WTC11 (cell line): ENCODE measurements around the gene BBS9.

Experiments
- SMAD3 ChIP-seq: sonication (generic); formaldehyde crosslinking; IDR thresholded peaks from 2 replicates; pipeline ENCODE4 v1.8.0; 2022; ENCODE audit warnings: missing genetic modification reagents, mild to moderate bottlenecking, borderline replicate concordance
- SP1 ChIP-seq: sonication (generic); formaldehyde crosslinking; conservative IDR thresholded peaks from 2 replicates; pipeline ENCODE4 v1.8.1; 2022; ENCODE audit warnings: missing genetic modification reagents
- TCF7 ChIP-seq: sonication (generic); formaldehyde crosslinking; IDR thresholded peaks from 2 replicates; pipeline ENCODE4 v1.8.0; 2022; ENCODE audit warnings: mild to moderate bottlenecking, low read depth, missing genetic modification reagents, moderate library complexity
- TF ChIP-seq, protein P1 (sequence below): fragments of 200-600 bp; IDR thresholded peaks from 2 replicates; pipeline ENCODE4 v1.8.0; 2022; ENCODE audit warnings: antibody characterized with exemption
- TF ChIP-seq, protein P2 (sequence below): sonication (generic); formaldehyde crosslinking; IDR thresholded peaks from 2 replicates; pipeline ENCODE4 v1.8.1; 2022; ENCODE audit warnings: missing genetic modification reagents, borderline replicate concordance
- TF ChIP-seq, protein P3 (sequence below): sonication (generic); formaldehyde crosslinking; IDR thresholded peaks from 2 replicates; pipeline ENCODE4 v1.8.0; 2022; ENCODE audit warnings: mild to moderate bottlenecking, missing genetic modification reagents

DNA sequence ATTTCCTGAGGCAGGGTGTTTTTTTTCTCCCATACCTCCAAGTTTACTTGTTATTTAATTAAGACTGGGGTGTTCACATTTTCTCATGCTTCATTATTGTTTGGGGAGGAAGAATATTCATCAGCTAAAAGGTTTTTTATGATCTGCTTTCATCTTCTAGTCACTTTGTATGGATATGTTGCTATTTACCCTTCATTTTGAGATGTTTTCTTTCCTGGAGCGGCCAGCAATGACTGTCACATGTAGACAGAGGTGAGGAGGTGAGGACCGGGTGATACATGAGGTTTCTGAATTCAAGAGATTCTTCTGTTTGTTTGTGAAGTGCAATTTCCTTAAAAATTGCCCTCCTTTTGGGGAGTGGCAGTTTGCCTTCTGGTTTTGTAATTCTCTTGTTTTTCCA, 514.2 kb downstream of the BBS9 start:
- TF ChIP-seq, protein P1, sequence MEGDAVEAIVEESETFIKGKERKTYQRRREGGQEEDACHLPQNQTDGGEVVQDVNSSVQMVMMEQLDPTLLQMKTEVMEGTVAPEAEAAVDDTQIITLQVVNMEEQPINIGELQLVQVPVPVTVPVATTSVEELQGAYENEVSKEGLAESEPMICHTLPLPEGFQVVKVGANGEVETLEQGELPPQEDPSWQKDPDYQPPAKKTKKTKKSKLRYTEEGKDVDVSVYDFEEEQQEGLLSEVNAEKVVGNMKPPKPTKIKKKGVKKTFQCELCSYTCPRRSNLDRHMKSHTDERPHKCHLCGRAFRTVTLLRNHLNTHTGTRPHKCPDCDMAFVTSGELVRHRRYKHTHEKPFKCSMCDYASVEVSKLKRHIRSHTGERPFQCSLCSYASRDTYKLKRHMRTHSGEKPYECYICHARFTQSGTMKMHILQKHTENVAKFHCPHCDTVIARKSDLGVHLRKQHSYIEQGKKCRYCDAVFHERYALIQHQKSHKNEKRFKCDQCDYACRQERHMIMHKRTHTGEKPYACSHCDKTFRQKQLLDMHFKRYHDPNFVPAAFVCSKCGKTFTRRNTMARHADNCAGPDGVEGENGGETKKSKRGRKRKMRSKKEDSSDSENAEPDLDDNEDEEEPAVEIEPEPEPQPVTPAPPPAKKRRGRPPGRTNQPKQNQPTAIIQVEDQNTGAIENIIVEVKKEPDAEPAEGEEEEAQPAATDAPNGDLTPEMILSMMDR, result no peak
- TF ChIP-seq SMAD3 (CRISPR knock-in tag) (no peak), TCF7 (CRISPR knock-in tag) (no peak), SP1 (no peak)
- TF ChIP-seq, protein P2, sequence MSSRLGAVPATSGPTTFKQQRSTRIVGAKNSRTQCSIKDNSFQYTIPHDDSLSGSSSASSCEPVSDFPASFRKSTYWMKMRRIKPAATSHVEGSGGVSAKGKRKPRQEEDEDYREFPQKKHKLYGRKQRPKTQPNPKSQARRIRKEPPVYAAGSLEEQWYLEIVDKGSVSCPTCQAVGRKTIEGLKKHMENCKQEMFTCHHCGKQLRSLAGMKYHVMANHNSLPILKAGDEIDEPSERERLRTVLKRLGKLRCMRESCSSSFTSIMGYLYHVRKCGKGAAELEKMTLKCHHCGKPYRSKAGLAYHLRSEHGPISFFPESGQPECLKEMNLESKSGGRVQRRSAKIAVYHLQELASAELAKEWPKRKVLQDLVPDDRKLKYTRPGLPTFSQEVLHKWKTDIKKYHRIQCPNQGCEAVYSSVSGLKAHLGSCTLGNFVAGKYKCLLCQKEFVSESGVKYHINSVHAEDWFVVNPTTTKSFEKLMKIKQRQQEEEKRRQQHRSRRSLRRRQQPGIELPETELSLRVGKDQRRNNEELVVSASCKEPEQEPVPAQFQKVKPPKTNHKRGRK (CRISPR knock-in tag), result no peak
- TF ChIP-seq, protein P3, sequence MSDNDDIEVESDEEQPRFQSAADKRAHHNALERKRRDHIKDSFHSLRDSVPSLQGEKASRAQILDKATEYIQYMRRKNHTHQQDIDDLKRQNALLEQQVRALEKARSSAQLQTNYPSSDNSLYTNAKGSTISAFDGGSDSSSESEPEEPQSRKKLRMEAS (CRISPR knock-in tag), result no peak
